Spinal cord (tissue), 10 donors: ENCODE results near the gene NAP1L4. TPM values are rescaled to one million over a fixed set of nuclear protein-coding genes. Genes with fewer than 3 reads are reported as not detected.

Experiments used
- DNase-seq, 6 donors: peaks; one replicate each; pipeline versions ENCODE4 v3.0.0 to v3.0.0-alpha.2; 2013 to 2015; ENCODE audit warnings: low spot score in 6 of 6, low read depth in 4 of 6
- H3K27ac ChIP-seq: one replicate; pipeline ENCODE4 v1.5.1; 2013; ENCODE audit warnings: low read depth, low read length, control low read depth
- H3K27me3 ChIP-seq: one replicate; pipeline ENCODE4 v1.6.1; 2013; ENCODE audit warnings: low read length; ENCODE audit not compliant: control insufficient read depth, insufficient read depth
- H3K36me3 ChIP-seq: one replicate; pipeline ENCODE4 v1.6.1; 2013; ENCODE audit warnings: low read length; ENCODE audit not compliant: control insufficient read depth, insufficient read depth
- H3K4me1 ChIP-seq: one replicate; pipeline ENCODE4 v1.6.1; 2013; ENCODE audit warnings: low read length; ENCODE audit not compliant: control insufficient read depth, insufficient read depth
- H3K4me3 ChIP-seq: one replicate; pipeline ENCODE4 v1.5.1; 2013; ENCODE audit warnings: low read depth, low read length, control low read depth
- H3K9me3 ChIP-seq: one replicate; pipeline ENCODE4 v1.6.1; 2013; ENCODE audit warnings: low read length; ENCODE audit not compliant: control insufficient read depth, insufficient read depth
- WGBS: methylation state at CpG from one replicate; pipeline ENCODE4 v1.1.5; 2013; ENCODE audit warnings: missing lambda C conversion rate; ENCODE audit not compliant: insufficient coverage; 5-methylcytosine and 5-hydroxymethylcytosine counted together
- polyA plus RNA-seq, 2 donors: library from polyadenylated mRNA; unstranded; fragments of 120-200 nt; gene quantifications; one replicate each; pipeline ENCODE4 v1.2.1, GENCODE V29; 2013; ENCODE audit not compliant: insufficient read length in 2 of 2
- total RNA-seq, 2 donors: library from RNA; depleted of rRNA in 1 of 2; stranded (reverse); fragments of 120-200 nt in 1 of 2; fragments of >200 nt in 1 of 2; gene quantifications; one replicate each; pipeline versions ENCODE4 v1.2.3 to v1.2.4, GENCODE V29; 2013 to 2014
- donor health status: healthy.

The NAP1L4 gene
- total and polyA plus RNA-seq, 4 donors: 148 to 191 (median 177) TPM

- Histone ChIP-seq H3K36me3 (peaks cover 93% of the 10 kb centered on the region), H3K4me3 (no peak overlapping the region), H3K27ac (no peak overlapping the region), H3K9me3 (no peaks in the 10 kb centered on the region), H3K4me1 (peaks cover 10% of the 10 kb centered on the region), H3K27me3 (no peaks in the 10 kb centered on the region)
- no peak for DNase-seq
- 63% methylated on average over 8 of the region's 16 CpGs for WGBS
These were observed 22.2 kb upstream of the NAP1L4 start for GRCh38 chr11:3014057-3014938.

- no peaks in the 10 kb centered on the region for H3K9me3 ChIP-seq
- DNase-seq: no peak
- no peak overlapping the region for H3K27ac ChIP-seq
- peaks cover 94% of the 10 kb centered on the region for H3K36me3 ChIP-seq
- H3K4me3 ChIP-seq: no peak overlapping the region
- H3K27me3 ChIP-seq: no peaks in the 10 kb centered on the region
- H3K4me1 ChIP-seq: peaks cover 10% of the 10 kb centered on the region
- WGBS: 97% methylated on average over 25 of the region's 31 CpGs
These were observed 20.1 kb upstream of the NAP1L4 start for GRCh38 chr11:3011891-3012885.

- Histone ChIP-seq H3K27me3 (no peaks in the 10 kb centered on the region), H3K27ac (no peak overlapping the region), H3K36me3 (peaks cover 94% of the 10 kb centered on the region), H3K9me3 (no peaks in the 10 kb centered on the region), H3K4me3 (no peak overlapping the region), H3K4me1 (peaks cover 10% of the 10 kb centered on the region)
- no peak for DNase-seq
- 96% methylated on average over 12 of the region's 13 CpGs for WGBS
These were observed 18.6 kb upstream of the NAP1L4 start for GRCh38 chr11:3010521-3011275.

- Histone ChIP-seq H3K9me3 (no peaks in the 10 kb centered on the region), H3K36me3 (peaks cover 93% of the 10 kb centered on the region), H3K4me3 (no peak overlapping the region), H3K27me3 (no peaks in the 10 kb centered on the region), H3K27ac (no peak overlapping the region), H3K4me1 (peaks cover 7% of the 10 kb centered on the region)
- no peak for DNase-seq
- 94% methylated on average over 13 of the region's 13 CpGs for WGBS
These were observed 17.9 kb upstream of the NAP1L4 start for GRCh38 chr11:3010004-3010403.

GRCh38 chr11:3009481-3009880 is 17.4 kb upstream of the NAP1L4 start:
- H3K27ac ChIP-seq: no peak overlapping the region
- WGBS: 94% methylated on average over 3 of the region's 5 CpGs
- peaks cover 90% of the 10 kb centered on the region for H3K36me3 ChIP-seq
- no peaks in the 10 kb centered on the region for H3K9me3 ChIP-seq
- DNase-seq: no peak
- no peaks in the 10 kb centered on the region for H3K27me3 ChIP-seq
- no peak overlapping the region for H3K4me3 ChIP-seq
- H3K4me1 ChIP-seq: peaks cover 6% of the 10 kb centered on the region

GRCh38 chr11:3008746-3009336 is 16.7 kb upstream of the NAP1L4 start:
- H3K27ac ChIP-seq: no peak overlapping the region

GRCh38 chr11:3007404-3008010 is 15.4 kb upstream of the NAP1L4 start:
- Histone ChIP-seq H3K27ac (no peak overlapping the region), H3K4me1 (peaks cover 6% of the 10 kb centered on the region), H3K9me3 (no peaks in the 10 kb centered on the region), H3K4me3 (no peak overlapping the region), H3K36me3 (peaks cover 94% of the 10 kb centered on the region), H3K27me3 (no peaks in the 10 kb centered on the region)
- DNase-seq: no peak
- WGBS: 93% methylated on average over 16 of the region's 20 CpGs

More at GRCh38 chr11:3008746-3009336, 16.7 kb upstream of the NAP1L4 start:
- Histone ChIP-seq H3K4me3 (no peak overlapping the region), H3K36me3 (peaks cover 90% of the 10 kb centered on the region), H3K9me3 (no peaks in the 10 kb centered on the region), H3K4me1 (peaks cover 1% of the 10 kb centered on the region), H3K27me3 (no peaks in the 10 kb centered on the region)
- WGBS: 94% methylated on average over 9 of the region's 9 CpGs
- no peak for DNase-seq

- no peak overlapping the region for H3K27ac ChIP-seq
- no peaks in the 10 kb centered on the region for H3K9me3 ChIP-seq
- peaks cover 94% of the 10 kb centered on the region for H3K36me3 ChIP-seq
- no peak for DNase-seq
- H3K4me3 ChIP-seq: no peak overlapping the region
- peaks cover 14% of the 10 kb centered on the region for H3K4me1 ChIP-seq
- WGBS: 81% methylated on average over 20 of the region's 21 CpGs
- no peaks in the 10 kb centered on the region for H3K27me3 ChIP-seq
These were observed 14.6 kb upstream of the NAP1L4 start for GRCh38 chr11:3006505-3007260.
